ENCODE data around the gene COPB1. TPM values are rescaled to one million over a fixed set of nuclear protein-coding genes. Genes with fewer than 3 reads are reported as not detected.

Gene COPB1
- total and polyA plus RNA-seq, 4 donors: 45.3 to 92.8 (median 69.6) TPM

DNA sequence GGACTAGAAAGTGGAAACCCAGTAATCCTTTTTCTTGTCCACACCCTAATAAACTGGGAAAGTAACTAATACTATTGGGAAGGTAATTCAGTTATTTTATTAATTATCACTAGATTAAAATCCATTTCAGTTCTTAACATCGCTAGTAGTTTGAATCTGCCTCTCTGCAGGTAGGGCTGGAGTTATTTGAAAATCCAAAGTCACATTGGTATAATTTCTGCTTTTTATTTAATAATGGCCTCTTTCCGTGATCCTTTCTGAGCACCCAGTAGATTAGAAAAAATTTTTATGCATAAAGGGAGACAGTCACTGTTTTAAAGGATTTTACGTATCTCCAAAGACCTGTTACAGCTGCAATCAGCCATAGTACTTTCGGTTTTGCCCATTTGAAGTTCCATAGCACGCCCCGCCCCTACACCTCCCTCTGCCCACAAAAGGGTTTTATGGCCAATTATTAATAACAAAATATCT is 605 bp upstream of the COPB1 start:
- H3K9me3 ChIP-seq (ENCODE audit: control insufficient read depth, low read length): no peaks in the 10 kb centered on the region
- DNase-seq (peak; percentile 59 to 77), ATAC-seq (ENCODE audit: low FRiP score) (peak; percentile 88)
- intact Hi-C loops (cut with DNase I): no loop called here
- H3K4me1 ChIP-seq (ENCODE audit: control insufficient read depth in 1 of 2, insufficient read depth in 2 of 2, low read length in 2 of 2): no peaks in the 10 kb centered on the region
- peaks cover 0 to 3% of the 10 kb centered on the region in 2 donors for H3K36me3 ChIP-seq (ENCODE audit: control insufficient read depth in 1 of 2, insufficient read depth in 2 of 2, low read length in 1 of 2)
- H3K27ac ChIP-seq (ENCODE audit: low read depth in 1 of 2, low read length in 2 of 2): no peak overlapping the region
- WGBS, 2 donors: 4 to 6% methylated on average over 6 of the region's 6 CpGs
- no peaks in the 10 kb centered on the region for H3K27me3 ChIP-seq (ENCODE audit: control insufficient read depth in 1 of 2, insufficient read depth in 2 of 2, low read length in 1 of 2)
- peak overlapping the region; percentile 88 to 97 for H3K4me3 ChIP-seq (ENCODE audit: low read length in 2 of 2)

- Histone ChIP-seq H3K4me1 (ENCODE audit: control insufficient read depth in 1 of 2, insufficient read depth in 2 of 2, low read length in 2 of 2) (no peaks in the 10 kb centered on the region), H3K36me3 (ENCODE audit: control insufficient read depth in 1 of 2, insufficient read depth in 2 of 2, low read length in 1 of 2) (peaks cover 0 to 3% of the 10 kb centered on the region in 2 donors), H3K4me3 (ENCODE audit: low read length in 2 of 2) (peak overlapping the region; percentile 88 to 93), H3K9me3 (ENCODE audit: control insufficient read depth, low read length) (no peaks in the 10 kb centered on the region), H3K27ac (ENCODE audit: low read depth in 1 of 2, low read length in 2 of 2) (peak overlapping the region; percentile 6 to 96), H3K27me3 (ENCODE audit: control insufficient read depth in 1 of 2, insufficient read depth in 2 of 2, low read length in 1 of 2) (no peaks in the 10 kb centered on the region)
- intact Hi-C loops (cut with DNase I): no loop called here
- WGBS, 2 donors: 0 to 1% methylated on average over 19 of the region's 19 CpGs
- ATAC-seq (ENCODE audit: low FRiP score) (peak; percentile 59), DNase-seq (peak in 1 of 2 donors; percentile 55)
Observed at GRCh38 chr11:14499178-14499559, 442 bp downstream of the COPB1 start.

DNA sequence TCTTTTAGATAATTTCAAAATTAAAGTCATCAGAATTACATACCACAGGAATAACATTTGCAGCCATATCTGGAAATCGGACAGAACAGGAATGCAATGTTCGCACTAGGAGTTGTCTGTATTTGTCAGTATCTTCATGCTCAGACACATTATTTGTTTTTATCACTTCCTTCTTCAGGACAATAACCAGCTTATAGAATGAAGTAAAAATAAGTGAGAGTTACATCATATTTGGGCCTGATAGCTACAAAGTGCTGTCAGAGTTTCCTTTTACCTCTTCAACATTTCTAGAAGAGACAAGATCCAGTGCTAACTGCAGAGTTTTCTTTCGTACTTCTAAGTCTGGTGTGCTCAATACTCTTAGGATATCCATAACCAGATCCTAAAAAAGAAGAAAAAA is 18.9 kb downstream of the COPB1 start:
- DNase-seq: no peak
- Histone ChIP-seq H3K27me3 (ENCODE audit: control insufficient read depth in 1 of 2, insufficient read depth in 2 of 2, low read length in 1 of 2) (no peaks in the 10 kb centered on the region), H3K27ac (ENCODE audit: low read depth in 1 of 2, low read length in 2 of 2) (no peak overlapping the region), H3K4me3 (ENCODE audit: low read length in 2 of 2) (no peak overlapping the region), H3K36me3 (ENCODE audit: control insufficient read depth in 1 of 2, insufficient read depth in 2 of 2, low read length in 1 of 2) (peaks cover 0 to 3% of the 10 kb centered on the region in 2 donors), H3K9me3 (ENCODE audit: control insufficient read depth, low read length) (no peaks in the 10 kb centered on the region), H3K4me1 (ENCODE audit: control insufficient read depth in 1 of 2, insufficient read depth in 2 of 2, low read length in 2 of 2) (no peaks in the 10 kb centered on the region)
- intact Hi-C loops (cut with DNase I): no loop called here
- ATAC-seq (ENCODE audit: low FRiP score): no peak
- WGBS, 2 donors: 79 to 85% methylated on average over 3 of the region's 3 CpGs

- no peak for ATAC-seq (ENCODE audit: low FRiP score)
- Histone ChIP-seq H3K9me3 (ENCODE audit: control insufficient read depth, low read length) (no peaks in the 10 kb centered on the region), H3K27ac (ENCODE audit: low read depth in 1 of 2, low read length in 2 of 2) (no peak overlapping the region), H3K27me3 (ENCODE audit: control insufficient read depth in 1 of 2, insufficient read depth in 2 of 2, low read length in 1 of 2) (no peaks in the 10 kb centered on the region), H3K36me3 (ENCODE audit: control insufficient read depth in 1 of 2, insufficient read depth in 2 of 2, low read length in 1 of 2) (peaks cover 5 to 7% of the 10 kb centered on the region in 2 donors), H3K4me3 (ENCODE audit: low read length in 2 of 2) (no peak overlapping the region), H3K4me1 (ENCODE audit: control insufficient read depth in 1 of 2, insufficient read depth in 2 of 2, low read length in 2 of 2) (no peaks in the 10 kb centered on the region)
- DNase-seq: no peak
- intact Hi-C loops (cut with DNase I): no loop called here
- 62 to 68% methylated on average over 1 of the region's 1 CpG for WGBS, 2 donors
Observed at GRCh38 chr11:14471127-14471526, 28.5 kb downstream of the COPB1 start.

DNA sequence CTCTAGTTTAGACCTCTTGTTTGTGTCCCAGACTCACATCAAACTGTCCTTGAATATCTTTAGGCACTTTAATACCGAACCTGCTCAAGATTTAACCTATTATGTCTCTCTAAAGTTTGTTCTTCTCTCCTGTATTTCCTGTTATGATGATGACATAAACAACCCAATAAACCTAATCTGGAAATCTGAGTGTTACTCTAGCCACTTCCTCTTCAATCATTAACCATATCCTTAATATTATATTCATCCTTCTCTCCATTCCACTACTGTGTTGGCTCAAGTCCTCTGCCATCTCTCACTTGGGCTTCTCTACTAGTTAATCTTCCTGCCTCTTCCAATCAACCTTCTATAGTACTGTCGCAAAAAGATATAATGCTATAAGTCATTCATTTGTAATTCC is 36.0 kb downstream of the COPB1 start:
- ATAC-seq (ENCODE audit: low FRiP score) (no peak), DNase-seq (no peak)
- intact Hi-C loops (cut with DNase I): no loop called here
- Histone ChIP-seq H3K4me1 (ENCODE audit: control insufficient read depth in 1 of 2, insufficient read depth in 2 of 2, low read length in 2 of 2) (no peaks in the 10 kb centered on the region), H3K9me3 (ENCODE audit: control insufficient read depth, low read length) (no peaks in the 10 kb centered on the region), H3K27ac (ENCODE audit: low read depth in 1 of 2, low read length in 2 of 2) (no peak overlapping the region), H3K36me3 (ENCODE audit: control insufficient read depth in 1 of 2, insufficient read depth in 2 of 2, low read length in 1 of 2) (peaks cover 3 to 5% of the 10 kb centered on the region in 2 donors), H3K4me3 (ENCODE audit: low read length in 2 of 2) (no peak overlapping the region), H3K27me3 (ENCODE audit: control insufficient read depth in 1 of 2, insufficient read depth in 2 of 2, low read length in 1 of 2) (no peaks in the 10 kb centered on the region)
- WGBS, 2 donors: 91 to 96% methylated on average over 2 of the region's 2 CpGs

DNA sequence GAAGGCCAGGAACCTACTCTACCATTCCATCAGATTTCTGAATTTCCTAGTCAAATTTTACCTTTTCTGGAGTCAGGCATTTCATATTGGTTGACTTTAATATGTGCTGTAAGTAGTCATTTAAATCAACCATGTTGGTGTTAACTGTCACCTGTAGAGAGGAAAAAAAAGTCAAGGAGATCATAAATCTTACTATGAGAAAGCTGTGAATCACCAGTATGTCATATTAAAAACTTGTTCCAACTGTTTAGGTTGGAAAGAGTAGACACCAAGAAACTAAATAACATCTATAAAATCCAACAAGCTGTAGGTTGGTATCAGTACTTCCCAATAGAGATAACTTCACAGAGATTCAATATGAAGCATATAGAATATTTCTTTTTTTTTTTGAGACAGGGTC is 39.5 kb downstream of the COPB1 start:
- intact Hi-C loops (cut with DNase I): no loop called here
- H3K36me3 ChIP-seq (ENCODE audit: control insufficient read depth in 1 of 2, insufficient read depth in 2 of 2, low read length in 1 of 2): peaks cover 3 to 4% of the 10 kb centered on the region in 2 donors
- no peaks in the 10 kb centered on the region for H3K27me3 ChIP-seq (ENCODE audit: control insufficient read depth in 1 of 2, insufficient read depth in 2 of 2, low read length in 1 of 2)

DNA sequence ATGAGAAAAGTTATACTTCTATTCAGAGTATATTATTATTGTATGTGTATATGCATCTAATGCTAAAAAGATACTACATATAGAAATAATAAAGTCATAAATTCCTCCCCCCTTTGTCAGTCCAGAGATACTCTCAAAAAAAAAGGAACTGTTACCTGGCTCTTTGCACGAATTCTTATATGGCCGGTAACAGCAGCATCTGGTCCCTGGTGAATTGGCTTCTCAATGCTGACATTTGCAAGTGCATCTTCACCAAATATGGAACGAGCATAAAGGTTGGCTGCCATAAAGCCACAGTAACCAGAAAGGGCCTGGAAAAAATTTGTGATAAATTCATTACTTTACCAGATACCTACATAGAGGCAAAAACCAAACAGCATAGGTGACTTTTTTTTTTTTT is 41.2 kb downstream of the COPB1 start:
- no peak overlapping the region for H3K4me3 ChIP-seq (ENCODE audit: low read length in 2 of 2)
- ATAC-seq (ENCODE audit: low FRiP score): no peak
- no peak for DNase-seq
- peaks cover 0 to 2% of the 10 kb centered on the region in 2 donors for H3K4me1 ChIP-seq (ENCODE audit: control insufficient read depth in 1 of 2, insufficient read depth in 2 of 2, low read length in 2 of 2)
- no peaks in the 10 kb centered on the region for H3K27me3 ChIP-seq (ENCODE audit: control insufficient read depth in 1 of 2, insufficient read depth in 2 of 2, low read length in 1 of 2)
- H3K27ac ChIP-seq (ENCODE audit: low read depth in 1 of 2, low read length in 2 of 2): no peak overlapping the region
- H3K9me3 ChIP-seq (ENCODE audit: control insufficient read depth, low read length): no peaks in the 10 kb centered on the region
- intact Hi-C loops (cut with DNase I): no loop called here
- WGBS, 2 donors: 86% methylated on average over 3 of the region's 3 CpGs
- peaks cover 3% of the 10 kb centered on the region in 2 donors for H3K36me3 ChIP-seq (ENCODE audit: control insufficient read depth in 1 of 2, insufficient read depth in 2 of 2, low read length in 1 of 2)

More for the DNA sequence above, 39.5 kb downstream of the COPB1 start:
- Histone ChIP-seq H3K27ac (ENCODE audit: low read depth in 1 of 2, low read length in 2 of 2) (no peak overlapping the region), H3K4me1 (ENCODE audit: control insufficient read depth in 1 of 2, insufficient read depth in 2 of 2, low read length in 2 of 2) (no peaks in the 10 kb centered on the region), H3K4me3 (ENCODE audit: low read length in 2 of 2) (no peak overlapping the region), H3K9me3 (ENCODE audit: control insufficient read depth, low read length) (no peaks in the 10 kb centered on the region)
- DNase-seq (no peak), ATAC-seq (ENCODE audit: low FRiP score) (no peak)

DNA sequence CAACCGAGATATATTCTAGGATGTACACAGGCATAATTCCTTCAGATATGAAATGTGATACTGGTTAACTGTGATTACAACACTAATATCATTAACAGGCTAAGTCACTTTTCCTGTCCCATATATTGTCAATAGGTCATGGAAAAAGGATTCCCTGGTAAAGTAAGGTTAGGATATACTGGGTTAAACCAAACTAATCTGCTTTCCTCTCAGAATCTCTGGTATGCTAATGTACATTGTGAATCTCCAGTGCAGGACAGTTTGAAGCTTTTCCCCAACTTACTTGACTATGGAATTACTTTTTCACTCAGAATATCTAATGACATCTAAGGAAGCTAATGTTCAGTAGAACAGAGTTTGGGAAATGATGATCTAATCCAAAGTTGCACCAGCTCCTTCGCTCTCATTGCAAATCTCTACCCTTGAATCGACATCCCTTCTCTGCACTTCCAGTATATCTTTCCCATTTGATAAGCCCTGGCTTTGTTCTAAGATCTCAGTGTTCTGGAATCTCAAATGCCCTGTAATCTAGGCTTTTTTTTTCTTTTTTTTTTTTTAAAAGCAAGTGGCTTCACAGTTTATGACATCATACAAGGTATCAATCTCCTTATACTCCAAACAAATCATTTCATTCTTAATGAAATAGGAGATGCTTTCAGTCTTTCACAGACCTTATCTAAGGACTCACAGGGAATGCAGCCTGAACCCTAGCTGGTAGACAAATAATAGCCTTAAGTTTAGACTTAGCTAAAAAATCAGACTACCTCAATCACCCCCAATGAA is 43.8 kb downstream of the COPB1 start:
- Histone ChIP-seq H3K27ac (ENCODE audit: low read depth in 1 of 2, low read length in 2 of 2) (no peak overlapping the region), H3K27me3 (ENCODE audit: control insufficient read depth in 1 of 2, insufficient read depth in 2 of 2, low read length in 1 of 2) (no peaks in the 10 kb centered on the region), H3K36me3 (ENCODE audit: control insufficient read depth in 1 of 2, insufficient read depth in 2 of 2, low read length in 1 of 2) (peaks cover 0 to 2% of the 10 kb centered on the region in 2 donors), H3K4me1 (ENCODE audit: control insufficient read depth in 1 of 2, insufficient read depth in 2 of 2, low read length in 2 of 2) (peaks cover 0 to 2% of the 10 kb centered on the region in 2 donors), H3K4me3 (ENCODE audit: low read length in 2 of 2) (no peak overlapping the region), H3K9me3 (ENCODE audit: control insufficient read depth, low read length) (no peaks in the 10 kb centered on the region)
- 57 to 59% methylated on average over 3 of the region's 3 CpGs for WGBS, 2 donors
- DNase-seq (no peak), ATAC-seq (ENCODE audit: low FRiP score) (no peak)
- intact Hi-C loops (cut with DNase I): loop anchor here in 1 of 2 donors (2.0 kb wide), 1 partner anchor 155 kb away; no protein-coding TSS in a partner anchor
